Loucy (cell line): ENCODE measurements around the gene ZNF605.
A peak's percentile ranks its signal among the peaks of the same experiment; 100 is the strongest.
"Not testable (repeated sequence)": the region's sequence is repeated elsewhere in the genome, so short reads cannot be mapped to it uniquely, and the experiment has no call there.

Experiments used
- H2AFZ ChIP-seq: fragments of 200-600 bp; sonication (generic); 2 replicates; pipeline ENCODE4 v1.6.0; 2016; ENCODE audit warnings: antibody characterized with exemption, mild to moderate bottlenecking, low read length, moderate library complexity
- H3F3A ChIP-seq: fragments of 200-600 bp; 2 replicates; pipeline ENCODE4 v1.6.0; 2016; ENCODE audit warnings: antibody characterized with exemption, low read depth, mild to moderate bottlenecking
- H3K27me3 ChIP-seq: fragments of 200-600 bp; sonication (generic); 2 replicates; pipeline ENCODE4 v1.6.1; 2014; ENCODE audit warnings: low read length, mild to moderate bottlenecking; ENCODE audit not compliant: insufficient read depth, poor library complexity, severe bottlenecking
- H3K36me3 ChIP-seq: fragments of 200-600 bp; sonication (generic); 2 replicates; pipeline ENCODE4 v1.6.1; 2016; ENCODE audit warnings: low read length; ENCODE audit not compliant: insufficient read depth
- H3K4me1 ChIP-seq: fragments of 200-600 bp; sonication (generic); 2 replicates; pipeline ENCODE4 v1.5.1; 2014; ENCODE audit warnings: low read length, mild to moderate bottlenecking; ENCODE audit not compliant: insufficient read depth, poor library complexity, severe bottlenecking
- H3K4me2 ChIP-seq: fragments of 200-600 bp; sonication (generic); 2 replicates; pipeline ENCODE4 v1.6.0; 2014; ENCODE audit warnings: antibody characterized with exemption, low read length, low read depth, mild to moderate bottlenecking; ENCODE audit not compliant: poor library complexity, severe bottlenecking
- H3K4me3 ChIP-seq: fragments of 200-600 bp; sonication (generic); 2 replicates; pipeline ENCODE4 v1.5.1; 2014; ENCODE audit warnings: low read length, mild to moderate bottlenecking, mixed read lengths; ENCODE audit not compliant: poor library complexity, severe bottlenecking
- H3K79me2 ChIP-seq: fragments of 200-600 bp; sonication (generic); 2 replicates; pipeline ENCODE4 v1.6.1; 2014; ENCODE audit warnings: low read length; ENCODE audit not compliant: insufficient read depth
- H3K9ac ChIP-seq: fragments of 200-600 bp; sonication (generic); 2 replicates; pipeline ENCODE4 v1.6.0; 2014; ENCODE audit warnings: mild to moderate bottlenecking, low read depth, low read length, moderate library complexity; ENCODE audit not compliant: poor library complexity, severe bottlenecking
- H3K9me2 ChIP-seq: fragments of 200-600 bp; sonication (generic); replicated peaks from 2 replicates; pipeline ENCODE4 v1.6.1; 2016; ENCODE audit warnings: low read depth, low read length, mixed read lengths
- H3K9me3 ChIP-seq: fragments of 200-600 bp; sonication (generic); 2 replicates; pipeline ENCODE4 v1.6.1; 2014; ENCODE audit warnings: mild to moderate bottlenecking, antibody characterized with exemption, low read length, low read depth; ENCODE audit not compliant: insufficient read depth
- H4K20me1 ChIP-seq: fragments of 200-600 bp; sonication (generic); 2 replicates; pipeline ENCODE4 v1.6.0; 2014; ENCODE audit warnings: antibody characterized with exemption, low read length, mild to moderate bottlenecking; ENCODE audit not compliant: insufficient read depth, poor library complexity, severe bottlenecking
- CTCF ChIP-seq: fragments of 200-600 bp; sonication (generic); conservative IDR thresholded peaks from 2 replicates; pipeline ENCODE4 v1.5.1; 2014; ENCODE audit warnings: mild to moderate bottlenecking, antibody characterized with exemption, low read length
- EZH2phosphoT487 ChIP-seq: fragments of 200-600 bp; IDR thresholded peaks from 2 replicates; pipeline ENCODE4 v1.6.1; 2018; ENCODE audit warnings: antibody characterized with exemption, mild to moderate bottlenecking, moderate library complexity, borderline replicate concordance

Gene ZNF605

GRCh38 chr12:132963947-132964346, 7.8 kb upstream of the ZNF605 start:
- H3K79me2 ChIP-seq, H3K4me2 ChIP-seq, H3K9ac ChIP-seq, H3K9me2 ChIP-seq, H3K27me3 ChIP-seq, H2AFZ ChIP-seq, H3K4me3 ChIP-seq, H3K36me3 ChIP-seq, H3K4me1 ChIP-seq, H4K20me1 ChIP-seq, H3F3A ChIP-seq: not testable (repeated sequence)
- TF ChIP-seq CTCF = peak; percentile 54
- H3K9me3 ChIP-seq = peaks cover 22% of the 10 kb centered on the region; the same call in 1 of the 2 replicates

- H3K27me3 ChIP-seq, H3K9ac ChIP-seq, H3K4me1 ChIP-seq, H3K9me2 ChIP-seq, H3K36me3 ChIP-seq, H3F3A ChIP-seq, H3K79me2 ChIP-seq, H3K4me3 ChIP-seq, H4K20me1 ChIP-seq, H2AFZ ChIP-seq, H3K4me2 ChIP-seq: not testable (repeated sequence)
- peaks cover 12% of the 10 kb centered on the region; the same call in 1 of the 2 replicates for H3K9me3 ChIP-seq
Measured at GRCh38 chr12:132961790-132962189, 5.7 kb upstream of the ZNF605 start.

- TF ChIP-seq EZH2phosphoT487 = no peak
- TF ChIP-seq CTCF = no peak; the same call in 1 of the 2 replicates
- peaks cover 3% of the 10 kb centered on the region; the same call in 1 of the 2 replicates for H3F3A ChIP-seq
- H3K4me3 ChIP-seq = peak overlapping the region; percentile 95
- H3K9me3 ChIP-seq = peaks cover 10% of the 10 kb centered on the region; the same call in 1 of the 2 replicates
- H3K9ac ChIP-seq = peak overlapping the region; percentile 78
- H3K4me2 ChIP-seq = peak overlapping the region; percentile 90
- H3K36me3 ChIP-seq = no peaks in the 10 kb centered on the region
- H4K20me1 ChIP-seq = no peaks in the 10 kb centered on the region
- no peaks in the 10 kb centered on the region for H3K27me3 ChIP-seq
- peak overlapping the region; percentile 77 for H2AFZ ChIP-seq
- peaks cover 14% of the 10 kb centered on the region; the same call in 1 of the 2 replicates for H3K79me2 ChIP-seq
- no peaks in the 10 kb centered on the region for H3K9me2 ChIP-seq
- peaks cover 11% of the 10 kb centered on the region for H3K4me1 ChIP-seq
Measured at GRCh38 chr12:132955094-132956010, 754 bp downstream of the ZNF605 start.
